Eye (tissue), 1 donor: Measurements from ENCODE around the gene TULP4.
"Not testable (repeated sequence)": the region's sequence is repeated elsewhere in the genome, so short reads cannot be mapped to it uniquely, and the experiment has no call there.

Experiments used
- DNase-seq: peaks from one replicate; pipeline ENCODE4 v3.0.0-alpha.2; 2015

Gene TULP4

GRCh38 chr6:158438226-158438625 lies 126.0 kb downstream of the TULP4 start:
- DNase-seq, result no peak

DNA sequence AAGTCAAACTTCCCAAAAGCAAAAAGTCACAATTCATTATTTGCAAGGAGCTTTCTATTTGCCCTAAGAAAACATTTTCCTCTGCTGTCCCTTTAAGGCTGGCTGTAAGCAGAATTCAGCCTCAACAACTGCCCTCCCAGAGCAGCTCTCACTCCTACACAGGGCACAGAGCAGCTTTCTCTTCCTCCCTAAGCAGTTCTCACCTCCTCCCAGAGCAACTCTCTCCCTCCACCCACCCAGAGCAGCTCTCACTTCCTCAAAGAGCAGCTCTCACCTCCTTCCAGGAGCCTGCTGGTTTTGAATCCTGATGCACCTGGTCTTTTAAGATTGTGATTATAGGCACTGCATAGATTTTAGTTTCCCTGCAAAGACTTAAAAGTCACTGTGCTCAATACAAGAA lies 127.0 kb downstream of the TULP4 start:
- DNase-seq, result no peak

DNA sequence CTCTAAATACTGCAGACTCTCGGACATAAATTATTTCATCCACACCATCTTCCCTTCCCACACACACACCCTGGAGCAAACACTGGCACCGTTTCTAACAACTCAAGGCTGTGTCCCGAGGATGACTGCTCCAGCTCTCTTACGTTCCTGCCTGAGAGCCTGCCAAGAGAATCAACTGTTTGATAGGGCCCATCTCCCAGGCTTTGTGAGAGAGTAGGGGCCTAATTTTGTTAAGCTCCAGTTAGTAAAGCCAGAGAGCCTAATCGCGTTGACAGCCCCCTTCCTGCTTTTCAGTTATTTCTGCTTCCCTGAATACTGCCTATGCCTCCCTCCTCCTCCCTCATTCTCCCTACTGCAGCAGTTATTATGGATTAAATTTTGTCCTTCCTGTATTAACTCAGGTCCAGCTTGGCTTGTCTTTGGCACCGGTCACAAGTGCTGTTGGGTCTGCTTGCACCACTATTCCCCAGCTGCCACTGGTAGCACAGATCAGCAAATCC lies 129.5 kb downstream of the TULP4 start:
- peak; percentile 93 for DNase-seq

DNA sequence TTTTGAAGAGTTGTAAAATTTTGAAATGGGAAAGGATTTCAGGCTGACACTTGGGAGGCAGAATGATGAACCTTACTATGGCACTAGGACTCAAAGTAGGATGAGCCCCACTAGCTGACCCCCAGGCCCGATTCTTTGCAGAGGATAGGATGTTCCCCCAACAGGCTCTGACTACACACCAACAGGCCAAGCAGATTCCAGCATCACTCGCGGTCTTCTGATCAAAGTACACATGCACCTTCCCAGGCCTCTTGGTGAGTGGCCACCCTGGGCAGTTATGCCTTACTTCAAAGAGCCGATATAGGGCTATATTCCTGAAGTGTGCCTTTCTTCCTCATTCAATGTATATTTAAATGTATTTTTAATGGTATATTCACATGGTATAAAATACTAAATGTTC lies 130.0 kb downstream of the TULP4 start:
- no peak for DNase-seq

- DNase-seq, result no peak
Observed at GRCh38 chr6:158445426-158446085, 133.3 kb downstream of the TULP4 start.

DNA sequence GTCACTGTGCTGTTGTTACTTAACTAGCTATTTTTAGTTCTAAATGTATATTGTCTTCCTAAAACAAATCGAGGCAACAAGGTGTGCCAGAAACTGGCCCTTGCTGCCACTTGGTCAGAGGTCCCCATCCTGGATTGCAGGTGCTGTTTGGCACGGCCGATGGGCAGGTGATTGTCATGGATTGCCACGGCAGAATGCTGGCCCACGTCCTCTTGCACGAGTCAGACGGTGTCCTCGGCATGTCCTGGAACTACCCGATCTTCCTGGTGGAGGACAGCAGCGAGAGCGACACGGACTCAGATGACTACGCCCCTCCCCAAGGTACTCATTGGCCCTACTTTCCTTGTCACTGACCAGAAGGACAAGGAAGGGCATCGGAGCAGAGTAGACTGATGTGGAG lies 136.6 kb downstream of the TULP4 start:
- no peak for DNase-seq

DNA sequence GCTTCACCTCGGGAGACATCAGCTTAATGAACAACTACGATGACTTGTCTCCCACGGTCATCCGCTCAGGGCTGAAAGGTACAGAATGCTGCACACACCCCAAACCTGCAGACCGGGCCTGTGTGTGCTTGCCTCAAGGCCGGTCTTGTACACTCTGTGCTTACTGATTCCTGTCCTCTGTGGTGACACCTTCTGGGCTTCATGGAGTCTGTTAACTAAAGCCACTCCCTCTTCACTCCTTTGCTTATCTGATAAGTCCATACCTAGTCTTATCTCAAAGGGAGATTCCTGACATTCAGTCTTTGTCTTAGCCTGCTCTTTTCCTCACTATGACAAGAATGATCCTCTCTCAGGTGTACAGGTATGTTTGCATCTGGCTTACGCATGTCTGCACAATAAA lies 139.9 kb downstream of the TULP4 start:
- DNase-seq, result no peak

DNA sequence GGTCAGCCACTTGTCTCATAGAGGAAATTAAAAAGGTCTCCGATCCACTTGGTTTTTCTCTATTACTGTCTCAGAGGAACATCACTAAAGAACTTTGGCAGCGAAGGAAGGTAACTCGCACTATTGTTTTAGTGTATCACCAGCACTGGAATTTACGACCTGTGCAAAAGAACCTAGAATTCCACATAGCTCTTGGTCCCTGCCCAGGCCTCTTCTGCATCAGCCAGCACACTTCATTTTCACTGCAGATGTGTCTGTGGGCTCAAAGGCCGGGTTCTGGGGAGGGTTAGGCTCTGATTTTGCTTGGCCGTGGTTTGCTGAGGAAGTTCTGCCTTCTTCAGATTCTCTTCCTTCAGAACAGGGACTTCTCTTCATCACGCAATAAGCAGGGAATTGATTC lies 144.9 kb downstream of the TULP4 start:
- no peak for DNase-seq

GRCh38 chr6:158457616-158458278 lies 145.5 kb downstream of the TULP4 start:
- DNase-seq, result no peak

GRCh38 chr6:158459726-158460125 lies 147.5 kb downstream of the TULP4 start:
- DNase-seq, result no peak

DNA sequence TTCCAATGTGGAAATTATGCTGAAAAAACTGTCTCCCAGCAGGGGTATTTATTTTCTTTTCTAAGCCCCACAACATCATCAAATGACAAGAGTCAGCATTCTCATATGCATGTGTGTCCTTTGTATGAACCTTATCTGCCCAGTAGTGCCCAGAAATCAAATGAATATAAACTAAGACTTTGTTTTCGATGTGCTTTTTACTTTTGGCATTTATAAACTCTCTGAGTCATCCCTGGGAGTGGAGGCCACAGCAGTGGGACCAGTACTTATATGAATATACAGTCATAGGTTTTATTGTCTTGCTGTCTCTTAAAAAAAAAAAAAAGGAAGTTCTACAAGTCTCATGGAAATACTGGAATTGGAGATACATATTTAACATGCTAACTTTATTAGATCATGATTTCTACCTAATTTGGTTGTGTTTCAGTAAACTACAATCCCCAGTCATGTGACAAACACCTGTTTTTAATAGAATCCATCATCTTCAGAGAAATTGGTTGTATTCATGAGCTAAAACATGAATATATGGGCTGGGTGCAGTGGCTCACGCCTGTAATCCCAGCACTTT lies 148.4 kb downstream of the TULP4 start:
- DNase-seq, result no peak

DNA sequence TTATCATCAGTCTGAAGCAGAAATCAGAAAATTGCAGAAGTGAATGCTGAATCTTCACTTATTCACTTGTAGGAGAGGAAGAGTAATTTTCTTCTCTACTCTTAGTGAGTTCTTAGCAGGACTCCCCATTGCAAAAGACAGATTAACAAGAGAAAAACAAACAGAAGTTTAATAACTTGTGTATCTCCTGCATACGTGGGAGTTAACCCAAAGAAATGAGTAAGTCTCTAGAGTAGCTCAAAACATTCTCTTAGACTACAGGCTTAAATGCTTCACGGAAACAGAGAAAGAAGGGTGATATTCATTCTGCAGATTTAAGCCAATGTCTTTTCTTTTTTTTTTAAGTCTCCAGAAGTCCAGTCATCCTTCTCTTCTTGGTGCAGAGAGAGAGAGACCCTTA lies 149.7 kb downstream of the TULP4 start:
- DNase-seq, result no peak

- DNase-seq, result no peak
Observed at GRCh38 chr6:158464483-158464882, 152.2 kb downstream of the TULP4 start.

DNA sequence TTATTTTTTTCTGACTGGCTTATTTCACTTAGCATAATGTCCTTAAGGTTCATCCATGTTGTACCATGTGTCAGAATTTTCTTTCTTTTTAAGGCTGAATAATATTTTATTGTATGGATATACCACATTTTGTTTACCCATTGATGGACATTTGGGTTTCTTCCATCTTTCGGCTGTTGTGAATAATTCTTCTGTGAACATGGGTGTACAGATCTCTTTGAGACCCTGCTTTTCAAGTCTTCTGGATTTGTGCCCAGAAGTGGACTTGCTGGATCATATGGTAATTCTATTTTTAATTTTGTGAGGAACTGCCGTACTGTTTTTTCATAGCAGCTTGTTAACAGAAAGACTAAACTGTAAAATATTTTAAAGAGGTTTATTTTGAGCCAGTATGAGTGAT lies 153.0 kb downstream of the TULP4 start:
- no peak for DNase-seq

DNA sequence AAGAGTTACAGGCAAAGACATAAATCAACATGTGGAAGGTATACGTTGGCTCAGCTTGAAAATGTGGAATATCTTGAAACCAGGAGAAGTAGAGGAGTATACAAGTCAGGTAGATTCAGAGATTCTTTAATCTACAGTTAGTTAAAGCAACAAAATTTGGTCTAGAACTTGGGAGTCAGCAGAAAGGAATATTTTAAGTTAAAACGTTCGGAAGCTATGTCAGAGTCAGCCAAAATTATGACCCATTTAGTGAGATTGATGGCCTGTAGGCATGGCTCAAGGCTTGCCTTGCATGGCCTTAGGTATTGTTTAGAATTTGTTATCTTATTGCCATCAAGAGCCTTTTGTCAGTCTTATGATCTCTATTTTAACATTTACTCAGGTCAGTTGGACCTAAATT lies 153.5 kb downstream of the TULP4 start:
- no peak for DNase-seq

GRCh38 chr6:158467923-158468322 lies 155.7 kb downstream of the TULP4 start:
- no peak for DNase-seq

DNA sequence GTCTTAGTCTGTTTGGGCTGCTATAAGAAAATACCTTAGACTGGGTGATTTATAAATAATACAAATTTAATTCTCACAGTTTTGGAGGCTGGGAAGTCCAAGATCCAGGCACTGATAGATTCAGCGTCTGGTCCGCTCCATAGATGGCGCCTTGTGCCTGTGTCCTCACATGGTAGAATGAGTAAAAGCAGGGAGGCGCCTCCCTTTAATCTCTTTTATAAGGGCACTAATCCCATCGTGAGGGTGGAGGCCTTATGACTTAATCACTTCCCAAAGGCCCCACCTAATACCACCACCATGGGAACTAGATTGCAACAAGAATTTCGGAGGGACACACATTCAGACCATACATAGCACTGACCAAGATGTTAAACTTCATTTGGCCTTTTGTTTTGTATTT lies 156.4 kb downstream of the TULP4 start:
- no peak for DNase-seq

- not testable (repeated sequence) for DNase-seq
Observed at GRCh38 chr6:158470023-158470422, 157.8 kb downstream of the TULP4 start.

- no peak for DNase-seq
Observed at GRCh38 chr6:158471339-158471738, 159.1 kb downstream of the TULP4 start.

DNA sequence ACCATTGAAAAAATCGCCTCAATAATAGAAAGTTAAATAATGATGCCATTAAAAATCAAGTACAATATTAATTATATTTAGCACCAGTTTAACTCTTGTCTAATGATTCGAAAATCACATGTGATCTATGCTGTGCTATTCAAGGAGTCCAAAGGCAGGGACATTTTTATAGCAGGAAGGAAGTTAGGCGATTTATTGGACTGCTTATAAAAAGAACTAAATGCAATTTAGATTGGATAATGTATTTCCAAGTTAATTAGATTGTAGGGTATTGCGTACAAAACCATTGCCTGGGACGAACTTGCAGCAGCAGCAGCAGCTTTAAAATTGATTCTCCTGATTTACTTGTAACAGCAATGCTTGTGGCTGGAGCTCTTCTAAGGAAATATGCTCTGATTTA lies 160.2 kb downstream of the TULP4 start:
- no peak for DNase-seq

- DNase-seq, result no peak
Observed at GRCh38 chr6:158474961-158475343, 162.7 kb downstream of the TULP4 start.

DNA sequence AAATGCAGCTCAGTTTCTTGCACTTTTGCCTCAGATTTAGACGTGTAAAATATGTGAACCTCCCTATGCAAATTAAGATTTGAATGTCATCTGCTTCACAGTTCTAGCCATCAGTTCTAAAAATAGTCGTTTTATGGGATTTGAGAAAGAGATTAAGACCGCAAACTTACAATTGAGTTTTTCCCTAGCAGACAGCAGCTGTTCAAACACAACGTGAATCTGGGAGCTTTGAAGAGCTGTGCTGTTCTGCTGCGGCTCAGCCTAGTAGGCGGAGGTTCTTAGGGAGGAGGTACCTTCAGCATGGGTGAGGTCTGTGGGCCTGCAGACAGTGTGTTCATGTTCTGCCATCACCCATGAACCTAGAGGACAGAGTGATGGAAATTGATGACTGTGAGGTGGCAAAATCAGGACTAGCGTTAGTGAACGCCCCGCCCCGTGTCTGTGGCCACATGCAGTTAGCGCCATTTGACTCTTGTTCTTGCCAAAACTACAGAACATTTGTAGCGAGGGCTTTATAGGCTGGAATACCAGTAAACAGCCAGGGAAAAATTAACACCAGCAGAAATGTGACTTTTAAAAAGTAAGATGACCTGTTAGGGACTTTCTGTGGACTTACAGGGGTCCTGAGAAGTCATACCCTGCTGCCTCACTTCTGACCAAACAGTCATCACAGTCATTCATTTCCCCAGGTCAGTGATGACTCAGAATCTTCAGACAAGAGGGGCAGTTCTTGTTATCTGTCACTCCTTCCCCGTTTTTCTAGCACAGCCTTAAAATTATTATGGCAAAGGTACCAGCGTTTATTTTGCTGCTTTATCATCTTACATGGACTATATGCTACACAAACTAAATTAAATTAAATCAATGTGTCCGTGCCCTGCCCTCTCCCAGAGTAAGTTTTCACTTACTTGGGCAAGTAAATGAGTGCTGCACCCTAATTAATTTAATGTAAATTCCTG lies 163.4 kb downstream of the TULP4 start:
- DNase-seq, result peak; percentile 48

DNA sequence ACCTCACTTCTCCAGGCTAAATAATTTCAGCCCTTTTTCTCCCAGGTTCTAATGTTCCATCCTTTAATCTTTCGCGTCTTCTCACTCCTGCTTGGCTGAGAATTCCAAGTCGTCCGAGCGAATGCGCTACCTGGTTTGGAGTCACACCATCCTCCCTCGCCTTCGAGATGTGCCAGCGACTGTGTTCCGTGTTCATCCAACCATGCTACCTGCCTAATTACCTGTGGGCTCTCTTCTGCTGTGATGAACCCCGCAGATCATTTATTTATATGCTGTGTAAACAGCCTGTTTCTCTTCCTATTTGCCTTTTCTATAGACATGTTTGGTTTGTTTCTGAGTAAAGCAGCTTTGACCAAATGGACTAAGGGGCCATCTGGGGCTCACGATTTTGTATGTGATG lies 164.1 kb downstream of the TULP4 start:
- no peak for DNase-seq
